HUES6 (cell line): Measurements from ENCODE around the gene XAGE2.
A peak's percentile ranks its signal among the peaks of the same experiment; 100 is the strongest.
"Not testable (repeated sequence)": the region's sequence is repeated elsewhere in the genome, so short reads cannot be mapped to it uniquely, and the experiment has no call there.

Source experiments
- H3K27ac ChIP-seq: 2 replicates; pipeline ENCODE4 v1.7.0; 2013; ENCODE audit warnings: low read depth, mild to moderate bottlenecking, low read length, inconsistent platforms
- H3K27me3 ChIP-seq: 2 replicates; pipeline ENCODE4 v1.6.1; 2013; ENCODE audit warnings: low read length; ENCODE audit not compliant: control insufficient read depth, insufficient read depth
- H3K36me3 ChIP-seq: 2 replicates; pipeline ENCODE4 v1.6.1; 2013; ENCODE audit warnings: low read length; ENCODE audit not compliant: control insufficient read depth, insufficient read depth
- H3K4me1 ChIP-seq: 2 replicates; pipeline ENCODE4 v1.6.1; 2013; ENCODE audit warnings: low read length; ENCODE audit not compliant: control insufficient read depth, insufficient read depth
- H3K4me3 ChIP-seq: 2 replicates; pipeline ENCODE4 v1.5.1; 2013; ENCODE audit warnings: low read depth, low read length
- H3K9ac ChIP-seq: one replicate; pipeline ENCODE4 v1.6.1; 2013; ENCODE audit warnings: mild to moderate bottlenecking, low read length
- H3K9me3 ChIP-seq: 2 replicates; pipeline ENCODE4 v1.6.1; 2013; ENCODE audit warnings: low read depth, low read length; ENCODE audit not compliant: control insufficient read depth, insufficient read depth

XAGE2 gene, protein sequence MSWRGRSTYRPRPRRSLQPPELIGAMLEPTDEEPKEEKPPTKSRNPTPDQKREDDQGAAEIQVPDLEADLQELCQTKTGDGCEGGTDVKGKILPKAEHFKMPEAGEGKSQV

GRCh38 chrX:52368368-52369055 lies at the start of gene XAGE2:
Gene XAGE2 (plus strand): TSS chrX:52369021. CDS start chrX:52370015, 994 bp downstream.
- Histone ChIP-seq H3K36me3 (no peaks in the 10 kb centered on the region), H3K9ac (no peak within 1 kb of the TSS), H3K27me3 (no peaks in the 10 kb centered on the region), H3K4me1 (no peaks in the 10 kb centered on the region), H3K9me3 (peaks cover 19% of the 10 kb centered on the region; the same call in 1 of the 2 replicates), H3K27ac (no peak within 1 kb of the TSS), H3K4me3 (no peak within 1 kb of the TSS)

DNA sequence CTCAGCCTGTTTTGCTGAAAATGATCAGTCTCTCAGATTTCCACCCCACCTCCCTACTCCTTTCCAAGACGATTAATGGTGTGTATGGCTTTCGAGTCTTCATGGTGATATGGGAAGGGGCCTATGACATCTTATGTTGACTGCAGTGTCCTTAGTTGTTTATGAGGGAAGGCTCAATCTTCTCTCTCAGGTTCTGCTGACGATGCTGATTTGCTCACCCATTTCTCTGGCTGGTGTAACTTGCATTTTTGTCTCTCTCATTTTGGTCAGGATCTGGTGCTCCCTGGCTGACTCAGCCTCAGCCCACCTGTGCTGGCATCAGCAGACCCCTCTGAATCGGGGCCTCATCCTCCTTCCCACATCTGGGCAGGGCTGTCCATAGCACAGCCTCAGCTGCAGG lies 31.4 kb upstream of the XAGE2 start:
- H3K9ac ChIP-seq: no peak overlapping the region
- no peak overlapping the region for H3K27ac ChIP-seq
- H3K27me3 ChIP-seq: no peaks in the 10 kb centered on the region; the same call in 1 of the 2 replicates

DNA sequence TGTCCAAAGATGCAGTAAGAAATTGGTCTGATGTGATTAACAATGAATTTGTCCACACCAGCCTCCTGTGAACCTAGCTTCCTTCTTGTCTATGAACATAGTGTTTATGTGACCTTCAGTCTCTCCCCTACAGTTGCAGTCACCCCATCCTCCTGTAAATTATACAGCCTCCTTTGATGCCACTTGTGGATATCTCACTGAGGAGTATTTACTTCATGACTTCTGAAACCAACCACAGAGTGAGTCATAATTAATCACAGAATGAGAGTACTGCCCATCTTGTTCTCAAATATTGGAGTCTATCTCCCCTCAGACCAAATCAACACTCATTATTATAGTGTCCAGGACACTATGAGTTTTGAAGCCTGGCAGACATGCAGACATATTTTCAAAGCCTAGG lies 27.3 kb upstream of the XAGE2 start:
- Histone ChIP-seq H3K27ac (no peak overlapping the region), H3K9ac (no peak overlapping the region), H3K36me3 (no peaks in the 10 kb centered on the region), H3K27me3 (no peaks in the 10 kb centered on the region), H3K4me1 (no peaks in the 10 kb centered on the region), H3K9me3 (peaks cover 3% of the 10 kb centered on the region; the same call in 1 of the 2 replicates), H3K4me3 (no peak overlapping the region)

More for the DNA sequence above, 31.4 kb upstream of the XAGE2 start:
- Histone ChIP-seq H3K36me3 (no peaks in the 10 kb centered on the region), H3K4me1 (no peaks in the 10 kb centered on the region), H3K9me3 (peaks cover 21% of the 10 kb centered on the region), H3K4me3 (no peak overlapping the region)

- not testable (repeated sequence) for H3K36me3 ChIP-seq, H3K9me3 ChIP-seq, H3K27me3 ChIP-seq, H3K9ac ChIP-seq, H3K27ac ChIP-seq, H3K4me3 ChIP-seq, H3K4me1 ChIP-seq
Measured at GRCh38 chrX:52343131-52343530, 25.7 kb upstream of the XAGE2 start.

DNA sequence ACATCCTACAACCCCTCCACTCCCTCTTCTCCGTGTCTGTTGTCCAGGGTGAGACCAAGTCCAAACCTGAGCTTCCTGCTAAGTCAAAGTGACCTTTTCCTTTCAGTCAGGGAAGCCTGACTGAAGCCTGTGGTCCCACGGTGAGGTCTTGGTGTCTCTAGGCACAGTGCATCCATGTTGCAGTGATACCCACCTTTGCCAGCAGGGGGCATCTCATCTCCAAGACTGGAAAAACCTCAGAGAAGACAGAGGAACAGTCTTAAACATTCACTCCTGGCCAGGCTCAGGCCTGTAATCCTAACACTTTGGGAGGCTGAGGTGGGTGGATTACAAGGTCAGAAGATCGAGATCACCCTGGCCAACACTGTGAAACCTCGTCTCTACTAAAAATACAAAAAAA lies 23.4 kb upstream of the XAGE2 start:
- H3K36me3 ChIP-seq, H3K9ac ChIP-seq, H3K27ac ChIP-seq, H3K9me3 ChIP-seq, H3K4me3 ChIP-seq, H3K27me3 ChIP-seq, H3K4me1 ChIP-seq: not testable (repeated sequence)

DNA sequence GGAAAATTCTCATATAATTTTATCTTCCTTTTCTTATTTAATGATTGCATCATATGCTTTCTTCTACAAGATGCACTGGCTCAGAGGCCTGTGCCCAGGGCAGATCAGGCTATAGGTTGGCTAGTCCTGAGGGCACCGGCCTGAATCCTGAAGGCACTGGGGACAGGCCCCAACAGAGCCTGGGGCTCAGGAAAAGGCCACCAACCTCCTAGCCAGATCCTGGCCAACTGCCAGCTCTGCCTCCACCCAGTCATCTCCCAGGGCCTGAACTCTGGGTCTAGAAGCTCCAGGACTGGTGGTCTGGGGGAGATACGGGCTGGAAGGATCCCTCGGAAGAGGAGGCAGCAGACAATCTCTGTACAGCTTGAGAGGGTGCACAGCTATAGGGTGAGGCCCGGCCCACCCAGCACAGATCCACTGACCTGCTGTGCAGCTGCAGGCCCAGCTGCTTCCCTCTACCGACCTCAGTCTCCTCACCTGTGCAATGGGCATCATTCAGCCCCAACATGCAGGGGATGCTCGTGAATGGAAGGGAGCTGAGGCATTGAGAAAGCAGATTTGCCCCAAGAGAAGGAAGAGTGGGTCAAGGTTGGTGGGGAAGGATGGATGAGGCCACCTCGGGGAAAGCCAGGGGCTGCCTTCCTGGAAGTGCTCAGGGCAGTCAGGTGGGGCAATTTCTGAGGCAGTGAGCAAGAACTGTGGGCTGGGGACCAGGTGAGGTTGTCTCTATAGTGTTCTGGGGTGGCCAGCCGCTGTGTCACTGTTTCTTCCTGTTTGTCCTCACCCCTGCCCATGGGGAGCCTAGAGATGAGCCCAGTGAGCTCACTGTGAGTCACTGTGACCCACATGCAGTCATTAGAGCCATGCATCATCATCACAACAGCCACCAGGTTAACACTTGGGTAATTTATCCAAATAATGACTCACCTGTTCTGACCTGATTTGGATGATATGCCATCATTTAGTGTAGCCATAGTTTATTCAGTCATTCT lies 22.4 kb upstream of the XAGE2 start:
- no peak overlapping the region for H3K9ac ChIP-seq
- no peaks in the 10 kb centered on the region for H3K4me1 ChIP-seq
- no peaks in the 10 kb centered on the region; the same call in 1 of the 2 replicates for H3K9me3 ChIP-seq
- H3K36me3 ChIP-seq: no peaks in the 10 kb centered on the region
- no peak overlapping the region for H3K4me3 ChIP-seq
- no peak overlapping the region for H3K27ac ChIP-seq
- H3K27me3 ChIP-seq: no peaks in the 10 kb centered on the region

DNA sequence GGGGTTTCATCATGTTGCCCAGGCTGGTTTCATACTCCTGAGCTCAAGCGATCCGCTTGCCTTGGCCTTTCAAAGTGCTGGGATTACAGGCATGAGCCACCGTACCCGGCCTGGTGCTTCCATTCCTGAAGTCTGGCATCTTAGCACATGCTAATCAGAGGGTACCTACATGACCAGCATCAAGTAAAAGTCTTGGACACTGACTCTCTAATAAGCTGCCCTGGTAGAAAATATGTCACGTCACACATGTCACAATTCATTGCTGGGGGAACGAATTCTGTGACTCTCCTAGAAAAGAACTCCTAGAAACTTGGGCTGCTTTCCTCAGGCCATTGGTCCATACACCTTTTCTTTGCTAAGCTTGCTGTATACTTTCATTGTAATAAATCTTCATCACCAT lies 19.1 kb upstream of the XAGE2 start:
- Histone ChIP-seq H3K27me3 (no peaks in the 10 kb centered on the region), H3K4me3 (no peak overlapping the region), H3K36me3 (no peaks in the 10 kb centered on the region), H3K27ac (no peak overlapping the region), H3K4me1 (peaks cover 19% of the 10 kb centered on the region), H3K9ac (no peak overlapping the region), H3K9me3 (no peaks in the 10 kb centered on the region; the same call in 1 of the 2 replicates)

- Histone ChIP-seq H3K27ac (no peak overlapping the region), H3K4me3 (no peak overlapping the region)
Measured at GRCh38 chrX:52352551-52352950, 16.3 kb upstream of the XAGE2 start.

GRCh38 chrX:52353838-52354237 lies 15.0 kb upstream of the XAGE2 start:
- peaks cover 2% of the 10 kb centered on the region; the same call in 1 of the 2 replicates for H3K9me3 ChIP-seq
- peaks cover 19% of the 10 kb centered on the region for H3K4me1 ChIP-seq
- peak overlapping the region; percentile 5 for H3K9ac ChIP-seq
- H3K36me3 ChIP-seq: no peaks in the 10 kb centered on the region
- H3K4me3 ChIP-seq: no peak overlapping the region
- H3K27ac ChIP-seq: no peak overlapping the region
- H3K27me3 ChIP-seq: no peaks in the 10 kb centered on the region

More at GRCh38 chrX:52352551-52352950, 16.3 kb upstream of the XAGE2 start:
- no peaks in the 10 kb centered on the region for H3K36me3 ChIP-seq
- H3K27me3 ChIP-seq: no peaks in the 10 kb centered on the region
- H3K9me3 ChIP-seq: peaks cover 2% of the 10 kb centered on the region; the same call in 1 of the 2 replicates
- H3K9ac ChIP-seq: no peak overlapping the region
- H3K4me1 ChIP-seq: peaks cover 19% of the 10 kb centered on the region

- no peak overlapping the region for H3K4me3 ChIP-seq
- H3K27me3 ChIP-seq: no peaks in the 10 kb centered on the region
- peaks cover 19% of the 10 kb centered on the region for H3K4me1 ChIP-seq
- no peaks in the 10 kb centered on the region for H3K36me3 ChIP-seq
- no peak overlapping the region for H3K9ac ChIP-seq
- H3K9me3 ChIP-seq: peaks cover 2% of the 10 kb centered on the region; the same call in 1 of the 2 replicates
- no peak overlapping the region for H3K27ac ChIP-seq
Measured at GRCh38 chrX:52355108-52355507, 13.7 kb upstream of the XAGE2 start.
